Glutamatergic neuron (in vitro differentiated cells): ENCODE data around the gene MRPL50. TPM values are rescaled to one million over a fixed set of nuclear protein-coding genes. Genes with fewer than 3 reads are reported as not detected.

Experiments
- DNase-seq: peaks from one replicate; pipeline ENCODE4 v3.0.0; 2022
- H3K27ac Mint-ChIP-seq: one replicate; pipeline ENCODE4 v1.8.0; 2020; ENCODE audit warnings: mild to moderate bottlenecking, mixed read lengths, inconsistent platforms; ENCODE audit not compliant: unreplicated experiment
- H3K27me3 Mint-ChIP-seq: one replicate; pipeline ENCODE4 v1.8.0; 2020; ENCODE audit warnings: mild to moderate bottlenecking, moderate library complexity, mixed read lengths, inconsistent platforms; ENCODE audit not compliant: unreplicated experiment
- H3K36me3 Mint-ChIP-seq: one replicate; pipeline ENCODE4 v1.8.0; 2020; ENCODE audit warnings: mild to moderate bottlenecking, mixed read lengths, inconsistent platforms; ENCODE audit not compliant: unreplicated experiment
- H3K4me1 Mint-ChIP-seq: one replicate; pipeline ENCODE4 v1.8.0; 2020; ENCODE audit warnings: mild to moderate bottlenecking, low read depth, mixed read lengths, inconsistent platforms; ENCODE audit not compliant: unreplicated experiment
- H3K4me3 Mint-ChIP-seq: one replicate; pipeline ENCODE4 v1.8.0; 2020; ENCODE audit warnings: mild to moderate bottlenecking, mixed read lengths, inconsistent platforms; ENCODE audit not compliant: unreplicated experiment
- H3K9me3 Mint-ChIP-seq: one replicate; pipeline ENCODE4 v1.8.0; 2020; ENCODE audit warnings: mild to moderate bottlenecking, moderate library complexity, mixed read lengths, inconsistent platforms; ENCODE audit not compliant: unreplicated experiment
- CTCF ChIP-seq: fragments of 200-600 bp; sonication (generic); IDR thresholded peaks from one replicate; pipeline ENCODE4 v1.5.0; 2021; ENCODE audit not compliant: partially characterized antibody, unreplicated experiment
- total RNA-seq: library from RNA; stranded (reverse); fragmentation: NEBNext Ultra II Directional; extraction: Animal tissue kit (Norgen Biotek cat#: 25700); gene quantifications from one replicate; pipeline ENCODE4 v1.2.1, GENCODE V29; 2021; ENCODE audit not compliant: unreplicated experiment

MRPL50 gene
- total RNA-seq, 1 donor from 2014 or later, result 15.4 TPM

- H3K4me1 Mint-ChIP-seq, result peaks cover 8% of the 10 kb centered on the region
- DNase-seq, result no peak
- no peaks in the 10 kb centered on the region for H3K27me3 Mint-ChIP-seq
- no peaks in the 10 kb centered on the region for H3K36me3 Mint-ChIP-seq
- H3K9me3 Mint-ChIP-seq, result no peaks in the 10 kb centered on the region
- no peak for TF ChIP-seq CTCF
- H3K27ac Mint-ChIP-seq, result no peak overlapping the region
- no peak overlapping the region for H3K4me3 Mint-ChIP-seq
Measured at GRCh38 chr9:101442736-101443135, 44.3 kb upstream of the MRPL50 start.

GRCh38 chr9:101442318-101442717, 43.9 kb upstream of the MRPL50 start:
- no peak overlapping the region for H3K27ac Mint-ChIP-seq
- H3K36me3 Mint-ChIP-seq, result no peaks in the 10 kb centered on the region
- no peak for TF ChIP-seq CTCF
- H3K4me3 Mint-ChIP-seq, result no peak overlapping the region
- H3K4me1 Mint-ChIP-seq, result peaks cover 8% of the 10 kb centered on the region
- no peaks in the 10 kb centered on the region for H3K27me3 Mint-ChIP-seq
- no peak for DNase-seq
- H3K9me3 Mint-ChIP-seq, result no peaks in the 10 kb centered on the region

DNA sequence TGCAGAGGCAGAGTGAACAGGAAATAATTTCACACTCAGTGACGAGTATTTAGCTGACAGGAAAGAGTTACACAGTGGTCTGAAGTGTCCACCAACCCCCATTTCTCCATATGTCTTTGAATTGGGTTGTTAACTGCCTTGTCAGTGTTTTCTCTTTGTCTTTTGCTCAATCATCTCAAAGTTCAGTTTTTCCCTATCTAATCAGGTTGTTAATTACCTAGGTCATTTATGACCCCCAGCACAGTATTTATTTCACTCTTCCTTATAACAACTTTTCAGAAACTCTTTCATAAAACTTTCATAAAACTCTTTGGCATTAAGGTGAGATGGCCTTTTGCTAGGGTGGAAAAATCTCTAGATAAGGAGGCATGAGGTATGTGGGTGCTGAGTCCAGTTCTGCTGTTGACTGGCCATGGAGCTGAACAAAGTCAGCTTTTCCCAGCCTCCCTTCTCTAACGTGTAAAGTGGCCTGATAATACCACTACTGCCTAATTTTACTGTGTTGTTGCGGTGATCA, 42.4 kb upstream of the MRPL50 start:
- Mint-ChIP-seq H3K4me1 (peaks cover 8% of the 10 kb centered on the region), H3K36me3 (no peaks in the 10 kb centered on the region), H3K27me3 (no peaks in the 10 kb centered on the region), H3K27ac (no peak overlapping the region), H3K9me3 (no peaks in the 10 kb centered on the region), H3K4me3 (no peak overlapping the region)
- DNase-seq, result no peak
- no peak for TF ChIP-seq CTCF

GRCh38 chr9:101438523-101438922, 40.1 kb upstream of the MRPL50 start:
- no peak for TF ChIP-seq CTCF
- Mint-ChIP-seq H3K9me3 (no peaks in the 10 kb centered on the region), H3K27me3 (no peaks in the 10 kb centered on the region), H3K27ac (no peak overlapping the region), H3K4me3 (no peak overlapping the region), H3K36me3 (no peaks in the 10 kb centered on the region), H3K4me1 (peaks cover 5% of the 10 kb centered on the region)
- no peak for DNase-seq

- Mint-ChIP-seq H3K27me3 (no peaks in the 10 kb centered on the region), H3K36me3 (no peaks in the 10 kb centered on the region), H3K27ac (no peak overlapping the region), H3K4me3 (no peak overlapping the region), H3K9me3 (no peaks in the 10 kb centered on the region), H3K4me1 (no peaks in the 10 kb centered on the region)
- no peak for DNase-seq
- TF ChIP-seq CTCF, result no peak
Measured at GRCh38 chr9:101437806-101438232, 39.4 kb upstream of the MRPL50 start.
